ENCODE data around the gene DCLRE1B.

The DCLRE1B gene

DNA sequence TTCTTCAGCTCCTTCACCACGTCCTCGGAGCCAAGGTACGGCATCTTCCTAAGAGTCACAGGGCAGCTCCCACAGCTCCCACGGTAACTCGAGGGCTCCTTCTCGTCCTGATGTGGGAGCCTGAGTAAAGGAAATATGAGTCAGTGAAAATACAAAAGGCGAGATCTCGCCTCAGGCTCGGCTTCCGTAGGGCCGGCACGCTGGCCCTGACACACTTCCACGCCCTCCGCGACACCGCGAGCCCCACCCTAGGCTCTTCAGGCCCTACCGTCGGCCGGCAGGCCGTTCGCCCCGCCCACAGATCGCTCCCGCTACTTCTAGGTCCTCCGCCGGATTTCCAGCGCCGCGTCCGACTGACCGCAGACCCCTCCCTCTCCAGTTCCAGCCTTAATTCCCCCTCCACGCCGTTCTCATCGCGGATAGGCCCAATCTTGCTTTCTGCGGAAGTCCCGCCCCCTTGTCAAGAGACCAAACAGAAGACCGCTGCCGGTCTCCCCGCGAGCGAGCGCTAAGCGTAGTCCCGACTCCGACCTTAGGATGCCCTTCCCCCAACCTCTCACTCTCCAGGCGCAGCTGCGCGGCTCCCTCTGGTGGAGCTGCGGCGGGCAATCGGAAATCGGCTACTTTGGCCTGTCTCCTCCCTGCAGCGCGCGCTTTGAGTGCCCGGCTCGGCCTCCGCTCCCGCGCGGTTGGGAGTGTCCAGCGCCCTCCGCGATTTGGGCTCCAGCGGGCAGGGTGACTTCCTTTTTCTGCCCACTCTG lies at the start of gene DCLRE1B, which contains the start of gene AP4B1:
Gene DCLRE1B (plus strand): TSS at position 653 of the 761 bp plus-strand sequence. CDS start 261 bp downstream, outside the sequence.
Gene AP4B1 (minus strand): TSS at position 126 of the 761 bp plus-strand sequence. CDS start 82 bp downstream, at position 44.
- peak; percentile 99 for DNase-seq (ENCODE audit: low read depth)

- DNase-seq (ENCODE audit: low read depth): no peak
Observed at GRCh38 chr1:113855630-113856400, 49.3 kb upstream of the DCLRE1B start.

- DNase-seq (ENCODE audit: low read depth): no peak
Observed at GRCh38 chr1:113856401-113856790, 48.7 kb upstream of the DCLRE1B start.

DNA sequence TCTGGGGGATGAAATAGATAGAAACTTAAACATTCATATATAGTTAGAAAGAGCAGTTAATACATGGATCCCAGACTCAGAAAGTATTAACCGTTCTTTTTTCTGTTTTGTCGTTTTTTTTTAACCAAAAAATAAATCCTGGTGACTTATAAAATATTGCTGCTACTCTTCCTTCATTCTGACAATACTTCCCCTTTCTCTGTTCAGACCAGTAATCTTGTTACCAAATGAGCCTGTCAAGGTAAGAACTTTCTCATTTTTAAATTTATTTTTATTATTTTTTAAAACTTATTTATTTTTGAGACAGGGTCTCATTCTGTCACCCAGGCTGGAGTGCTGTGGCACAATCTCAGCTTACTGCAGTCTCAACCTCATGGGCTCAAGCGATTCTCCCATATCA lies 47.4 kb upstream of the DCLRE1B start:
- DNase-seq (ENCODE audit: low read depth): no peak

DNA sequence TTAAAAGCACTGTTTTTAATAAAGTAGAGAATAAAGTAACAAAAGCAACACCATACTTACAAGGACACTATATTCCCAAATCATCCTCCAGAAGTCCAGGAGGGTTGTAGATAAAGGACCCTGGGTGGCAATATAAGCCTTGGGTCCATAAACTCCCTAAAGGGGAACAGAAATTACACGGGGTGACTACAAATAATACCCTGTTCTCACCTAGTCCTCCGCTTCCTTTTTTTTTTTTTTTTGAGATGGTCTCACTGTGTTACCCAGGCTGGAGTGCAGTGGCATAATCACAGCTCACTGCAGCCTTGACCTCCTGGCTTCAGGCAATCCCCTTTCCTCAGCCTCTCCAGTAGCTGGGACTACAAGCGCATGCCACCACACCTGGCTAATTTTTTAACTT lies 46.7 kb upstream of the DCLRE1B start:
- DNase-seq (ENCODE audit: low read depth): no peak

- no peak for DNase-seq (ENCODE audit: low read depth)
Observed at GRCh38 chr1:113858982-113859381, 46.1 kb upstream of the DCLRE1B start.

- no peak for DNase-seq (ENCODE audit: low read depth)
Observed at GRCh38 chr1:113859478-113860175, 45.5 kb upstream of the DCLRE1B start.

DNA sequence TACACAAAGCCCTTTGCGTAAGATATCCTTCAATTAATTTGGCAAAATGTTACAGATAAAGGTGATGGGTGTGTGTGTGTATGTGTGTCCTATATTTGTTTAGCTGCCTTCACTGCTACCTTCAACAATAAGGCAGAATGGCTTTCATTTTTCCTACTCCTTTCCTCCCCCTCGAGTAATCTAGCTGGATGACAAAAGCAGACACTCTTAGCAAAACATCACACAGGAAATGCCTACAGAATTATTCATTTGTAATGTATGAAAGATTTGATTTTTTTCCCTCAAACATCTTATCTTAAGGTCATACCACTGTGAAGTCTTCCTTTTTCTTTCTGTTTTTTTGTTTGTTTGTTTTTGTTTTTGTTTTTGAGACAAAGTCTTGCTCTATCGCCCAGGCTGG lies 44.2 kb upstream of the DCLRE1B start:
- peak; percentile 40 for DNase-seq (ENCODE audit: low read depth)

- DNase-seq (ENCODE audit: low read depth): no peak
Observed at GRCh38 chr1:113861641-113862040, 43.5 kb upstream of the DCLRE1B start.

DNA sequence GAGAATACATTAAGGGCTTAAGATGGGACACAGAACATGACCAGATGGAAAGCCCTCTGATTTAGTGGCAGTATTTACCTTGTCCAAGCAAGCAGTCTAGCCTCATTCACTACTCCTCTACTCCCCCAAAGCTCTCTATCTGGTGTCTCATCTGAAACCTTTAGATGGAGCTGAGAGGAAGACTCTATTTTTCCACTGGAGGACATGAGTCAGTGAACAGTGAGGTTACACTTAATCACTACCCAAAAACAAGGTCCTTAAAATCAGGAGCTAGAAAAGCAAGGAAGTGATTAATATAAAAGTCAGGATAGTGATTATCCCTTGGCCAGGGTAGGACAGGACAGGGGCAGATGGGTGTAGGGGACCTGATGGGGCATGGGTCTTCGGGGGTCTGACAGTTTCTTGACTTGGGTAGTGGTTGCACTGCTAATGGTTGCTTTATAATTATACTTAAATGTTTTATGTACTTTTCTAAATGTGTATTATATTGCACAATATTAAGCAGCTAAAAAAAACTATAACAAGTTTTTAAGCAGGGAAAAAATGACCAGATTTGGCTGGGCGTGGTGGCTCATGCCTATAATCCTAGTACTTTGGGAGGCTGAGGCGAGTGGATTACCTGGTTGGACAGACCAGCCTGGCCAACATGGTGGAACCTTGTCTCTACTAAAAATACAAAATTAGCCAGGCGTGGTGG lies 36.6 kb upstream of the DCLRE1B start:
- peak; percentile 80 for DNase-seq (ENCODE audit: low read depth)

- no peak for DNase-seq (ENCODE audit: low read depth)
Observed at GRCh38 chr1:113870778-113871177, 34.3 kb upstream of the DCLRE1B start.

DNA sequence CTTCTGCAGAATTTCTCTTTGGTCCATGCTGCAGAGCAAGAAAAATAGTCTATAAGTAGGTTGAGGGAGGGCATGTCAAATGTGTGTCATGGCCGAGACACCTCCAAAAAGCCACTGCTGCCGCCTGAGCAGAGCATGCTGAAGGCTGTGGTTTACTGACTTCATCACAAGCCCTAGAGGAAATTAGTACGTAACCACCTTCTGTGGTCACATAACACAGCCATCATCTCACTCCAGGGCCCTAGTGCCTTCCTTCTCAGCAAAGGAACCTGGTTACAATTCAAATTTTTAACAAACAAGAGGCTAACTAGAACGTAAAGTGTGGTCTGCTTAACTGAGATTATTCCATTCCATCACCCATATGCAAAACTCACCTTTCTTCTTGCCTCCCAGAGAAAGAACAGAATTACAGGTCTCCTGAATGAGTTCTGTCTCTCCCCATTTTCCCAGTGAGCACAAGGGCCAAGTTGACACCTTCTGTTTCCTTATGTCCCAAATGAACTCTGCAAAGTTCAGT lies 33.5 kb upstream of the DCLRE1B start, which contains the start of gene PTPN22:
Gene PTPN22 (minus strand): TSS at position 116 of the 517 bp plus-strand sequence.
- peak; percentile 74 for DNase-seq (ENCODE audit: low read depth)

- no peak for DNase-seq (ENCODE audit: low read depth)
Observed at GRCh38 chr1:113872219-113872935, 32.7 kb upstream of the DCLRE1B start.

DNA sequence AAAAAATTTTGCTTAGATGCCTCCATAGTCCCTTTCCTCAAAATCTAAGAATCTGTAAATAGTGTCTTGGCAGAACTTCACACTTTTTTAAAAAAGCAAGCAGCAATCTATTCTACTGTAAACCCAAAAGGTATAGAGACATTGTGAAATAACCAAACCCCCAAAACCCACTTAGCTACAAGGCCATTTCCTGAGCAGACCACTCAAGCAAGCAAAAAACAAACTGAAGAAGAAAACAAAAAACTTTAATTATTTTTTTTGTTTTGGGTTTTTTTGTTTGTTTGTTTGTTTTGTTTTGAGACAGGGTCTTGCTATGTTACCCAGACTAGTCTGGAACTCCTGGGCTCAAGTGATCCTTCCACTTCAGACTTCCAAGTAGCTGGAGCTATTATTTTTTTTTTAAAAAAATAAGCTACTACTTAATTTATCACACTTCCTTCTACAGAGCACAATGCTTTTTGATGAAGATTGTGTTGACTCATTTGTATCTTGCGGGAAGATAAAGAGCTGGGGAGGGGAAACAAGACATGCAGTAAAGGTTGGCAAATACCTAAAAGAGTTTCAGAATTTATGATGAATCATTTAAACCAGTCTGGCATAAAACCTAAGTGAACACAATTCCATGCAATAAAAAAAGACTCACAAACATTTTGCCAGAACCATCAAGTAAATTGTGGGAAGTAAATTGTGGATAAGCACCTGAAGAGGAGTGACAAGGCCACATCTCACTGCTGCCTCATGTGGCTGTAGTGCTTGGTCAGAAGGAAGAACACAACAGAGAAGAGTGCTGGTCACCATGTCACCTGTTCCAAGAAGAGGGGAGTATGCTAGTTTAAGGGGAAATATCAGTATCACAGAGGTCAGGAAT lies 30.9 kb upstream of the DCLRE1B start:
- DNase-seq (ENCODE audit: low read depth): no peak

GRCh38 chr1:113875714-113876113 lies 29.4 kb upstream of the DCLRE1B start:
- DNase-seq (ENCODE audit: low read depth): no peak

GRCh38 chr1:113876176-113876575 lies 28.9 kb upstream of the DCLRE1B start:
- DNase-seq (ENCODE audit: low read depth): no peak

- no peak for DNase-seq (ENCODE audit: low read depth)
Observed at GRCh38 chr1:113879739-113880038, 25.4 kb upstream of the DCLRE1B start.

GRCh38 chr1:113881661-113882060 lies 23.5 kb upstream of the DCLRE1B start:
- no peak for DNase-seq (ENCODE audit: low read depth)

DNA sequence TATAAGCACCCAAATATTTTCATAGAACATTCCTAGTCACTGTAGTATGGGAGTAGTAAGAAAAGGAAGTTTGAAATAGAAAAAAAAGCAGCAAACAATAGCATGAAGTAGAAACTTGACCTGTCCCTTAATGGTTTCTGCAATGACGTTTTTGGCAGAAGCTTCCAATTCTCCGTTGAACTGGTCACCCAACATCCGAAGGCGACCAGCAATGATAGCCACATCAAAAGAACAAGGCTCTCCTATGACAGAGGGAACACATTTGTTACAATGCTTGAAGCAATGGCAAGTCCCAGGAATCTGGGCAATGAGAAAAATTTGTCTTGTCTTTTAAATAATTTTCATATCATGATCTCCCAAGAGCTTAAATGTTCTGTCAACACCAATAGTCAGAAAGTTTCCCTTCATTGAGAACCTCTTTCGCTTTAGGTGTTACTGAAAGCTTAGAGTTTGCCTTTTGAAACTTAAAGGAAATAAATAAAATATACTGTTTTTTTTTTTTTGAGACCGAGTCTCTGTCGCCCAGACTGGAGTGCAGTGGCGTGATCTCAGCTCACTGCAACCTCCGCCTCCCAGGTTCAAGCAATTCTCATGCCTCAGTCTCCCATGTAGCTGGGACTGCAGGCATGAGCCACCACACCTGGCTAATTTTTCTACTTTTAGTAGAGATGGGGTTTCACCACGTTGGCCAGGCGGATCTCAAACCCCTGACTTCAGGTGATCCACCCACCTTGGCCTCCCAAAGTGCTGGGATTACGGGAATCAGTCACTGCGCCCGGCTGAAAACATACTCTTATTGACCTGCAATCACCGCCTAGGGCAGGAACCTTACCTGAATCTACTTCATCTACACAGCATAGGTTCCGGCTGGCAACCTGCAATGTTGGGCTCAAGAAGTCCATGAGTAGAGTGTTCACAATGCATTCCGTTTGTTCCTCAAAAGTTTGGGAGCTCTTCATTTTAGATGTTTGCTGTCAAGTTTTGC lies 18.4 kb upstream of the DCLRE1B start:
- DNase-seq (ENCODE audit: low read depth): no peak
